NK-92 (cell line): ENCODE results near the gene SYDE2.
"Not testable (repeated sequence)": the region's sequence is repeated elsewhere in the genome, so short reads cannot be mapped to it uniquely, and the experiment has no call there.

Experiments used
- DNase-seq: peaks from one replicate; lab custom pipeline; 2025; ENCODE audit not compliant: unreplicated experiment; lab: John Stamatoyannopoulos, UW

SYDE2 gene

GRCh38 chr1:85171721-85172120 lies 29.1 kb downstream of the SYDE2 start:
- no peak for DNase-seq

GRCh38 chr1:85168884-85169283 lies 31.9 kb downstream of the SYDE2 start:
- DNase-seq, result no peak

- DNase-seq, result no peak
Observed at GRCh38 chr1:85166351-85166750, 34.5 kb downstream of the SYDE2 start.

- DNase-seq, result no peak
Observed at GRCh38 chr1:85158910-85159309, 41.9 kb downstream of the SYDE2 start.

- DNase-seq, result no peak
Observed at GRCh38 chr1:85157436-85157835, 43.4 kb downstream of the SYDE2 start.

GRCh38 chr1:85153149-85153891 lies 47.5 kb downstream of the SYDE2 start:
- DNase-seq, result no peak

- DNase-seq, result no peak
Observed at GRCh38 chr1:85151446-85151845, 49.4 kb downstream of the SYDE2 start.

- DNase-seq, result no peak
Observed at GRCh38 chr1:85149805-85150204, 51.0 kb downstream of the SYDE2 start.

- no peak for DNase-seq
Observed at GRCh38 chr1:85148524-85149250, 52.1 kb downstream of the SYDE2 start.

GRCh38 chr1:85146972-85147359 lies 53.9 kb downstream of the SYDE2 start:
- DNase-seq, result no peak

- DNase-seq, result not testable (repeated sequence)
Observed at GRCh38 chr1:85146298-85146971, 54.4 kb downstream of the SYDE2 start.

GRCh38 chr1:85144351-85144750 lies 56.5 kb downstream of the SYDE2 start:
- no peak for DNase-seq

GRCh38 chr1:85142753-85143152 lies 58.1 kb downstream of the SYDE2 start:
- DNase-seq, result no peak

GRCh38 chr1:85138439-85138838 lies 62.4 kb downstream of the SYDE2 start:
- not testable (repeated sequence) for DNase-seq

GRCh38 chr1:85137660-85138059 lies 63.2 kb downstream of the SYDE2 start:
- no peak for DNase-seq

- no peak for DNase-seq
Observed at GRCh38 chr1:85135392-85135798, 65.4 kb downstream of the SYDE2 start.

- no peak for DNase-seq
Observed at GRCh38 chr1:85134583-85135391, 66.0 kb downstream of the SYDE2 start.

- DNase-seq, result no peak
Observed at GRCh38 chr1:85133565-85134159, 67.2 kb downstream of the SYDE2 start.

GRCh38 chr1:85132078-85132720 lies 68.6 kb downstream of the SYDE2 start:
- DNase-seq, result no peak

GRCh38 chr1:85128316-85128715 lies 72.5 kb downstream of the SYDE2 start:
- no peak for DNase-seq
